ENCODE results near the gene CHD5. TPM values are rescaled to one million over a fixed set of nuclear protein-coding genes. Genes with fewer than 3 reads are reported as not detected.

CHD5 gene
- total RNA-seq, 1 donor from 2014 or later: 0.42 TPM

DNA sequence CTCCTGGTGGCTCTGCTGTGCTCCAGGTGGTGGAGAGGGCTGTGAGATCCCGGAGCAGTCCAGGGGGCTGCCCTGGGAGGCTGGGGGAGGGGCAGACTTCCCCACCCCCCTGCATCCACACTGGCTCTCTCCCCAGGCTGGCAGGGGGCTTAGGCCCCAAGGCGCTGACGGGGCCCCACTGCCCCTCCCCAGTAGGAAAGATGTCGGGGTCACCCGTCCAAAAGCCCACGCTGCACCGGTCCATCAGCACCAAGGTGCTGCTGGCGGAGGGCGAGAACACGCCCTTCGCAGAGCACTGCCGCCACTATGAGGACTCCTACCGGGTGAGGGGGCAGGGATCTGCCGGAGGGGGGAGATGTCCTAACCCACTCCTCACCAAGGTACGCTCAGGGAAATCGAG is 31.6 kb upstream of the CHD5 start:
- no peak for DNase-seq (ENCODE audit: low spot score)
- no peak for TF ChIP-seq CTCF (IDR thresholded peaks at IDR 0.05)
- H3K4me1 Mint-ChIP-seq (ENCODE audit: low read depth): peaks cover 21% of the 10 kb centered on the region
- H3K36me3 Mint-ChIP-seq (ENCODE audit: low read depth): peaks cover 11% of the 10 kb centered on the region
- H3K27me3 Mint-ChIP-seq (ENCODE audit: low read depth): no peaks in the 10 kb centered on the region
- H3K4me3 Mint-ChIP-seq (ENCODE audit: unreplicated experiment): no peak overlapping the region
- no peaks in the 10 kb centered on the region for H3K9me3 Mint-ChIP-seq (ENCODE audit: low read depth)
- H3K27ac Mint-ChIP-seq (ENCODE audit: unreplicated experiment): no peak overlapping the region

DNA sequence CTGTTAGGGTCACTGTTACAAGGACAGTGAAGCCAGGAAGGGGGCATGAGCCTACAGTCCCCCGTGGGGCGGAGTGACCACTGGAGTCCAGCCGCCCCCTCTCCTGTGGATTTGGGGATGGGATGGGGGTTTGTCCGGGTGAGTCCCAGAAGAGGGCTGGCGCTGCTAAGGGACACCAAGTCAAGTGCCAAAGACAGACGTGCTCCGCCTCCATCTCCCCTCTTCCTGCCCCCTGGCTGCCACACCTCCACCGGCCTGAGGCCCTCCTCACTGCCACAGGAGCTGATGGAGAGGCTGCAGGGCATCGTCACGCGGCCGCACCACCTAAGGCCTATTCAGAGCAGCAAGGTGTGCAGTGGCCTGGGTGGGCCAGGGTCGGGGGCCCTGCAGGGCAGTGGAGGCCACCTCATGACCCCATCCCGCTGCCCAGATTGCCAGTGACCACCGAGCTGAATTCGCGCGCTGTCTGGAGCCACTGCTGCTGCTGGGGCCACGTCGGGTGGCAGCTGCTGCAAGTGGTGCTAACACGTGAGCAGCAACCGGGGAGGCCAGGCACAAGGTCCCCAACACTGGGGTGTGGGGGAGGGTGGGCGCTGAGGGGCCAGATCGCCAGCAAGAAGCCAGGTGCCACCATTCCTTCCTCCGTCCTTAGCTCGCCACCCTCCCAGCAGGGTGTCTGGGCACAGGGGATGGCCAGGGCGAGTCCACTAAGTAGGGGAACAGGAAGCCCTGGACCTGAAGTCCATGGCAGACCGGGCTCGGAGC is 30.7 kb upstream of the CHD5 start:
- no peak for DNase-seq (ENCODE audit: low spot score)
- H3K27ac Mint-ChIP-seq (ENCODE audit: unreplicated experiment): no peak overlapping the region
- H3K4me1 Mint-ChIP-seq (ENCODE audit: low read depth): peaks cover 23% of the 10 kb centered on the region
- no peaks in the 10 kb centered on the region for H3K27me3 Mint-ChIP-seq (ENCODE audit: low read depth)
- no peak for TF ChIP-seq CTCF (IDR thresholded peaks at IDR 0.05)
- H3K36me3 Mint-ChIP-seq (ENCODE audit: low read depth): peaks cover 8% of the 10 kb centered on the region
- H3K4me3 Mint-ChIP-seq (ENCODE audit: unreplicated experiment): no peak overlapping the region
- H3K9me3 Mint-ChIP-seq (ENCODE audit: low read depth): no peaks in the 10 kb centered on the region

DNA sequence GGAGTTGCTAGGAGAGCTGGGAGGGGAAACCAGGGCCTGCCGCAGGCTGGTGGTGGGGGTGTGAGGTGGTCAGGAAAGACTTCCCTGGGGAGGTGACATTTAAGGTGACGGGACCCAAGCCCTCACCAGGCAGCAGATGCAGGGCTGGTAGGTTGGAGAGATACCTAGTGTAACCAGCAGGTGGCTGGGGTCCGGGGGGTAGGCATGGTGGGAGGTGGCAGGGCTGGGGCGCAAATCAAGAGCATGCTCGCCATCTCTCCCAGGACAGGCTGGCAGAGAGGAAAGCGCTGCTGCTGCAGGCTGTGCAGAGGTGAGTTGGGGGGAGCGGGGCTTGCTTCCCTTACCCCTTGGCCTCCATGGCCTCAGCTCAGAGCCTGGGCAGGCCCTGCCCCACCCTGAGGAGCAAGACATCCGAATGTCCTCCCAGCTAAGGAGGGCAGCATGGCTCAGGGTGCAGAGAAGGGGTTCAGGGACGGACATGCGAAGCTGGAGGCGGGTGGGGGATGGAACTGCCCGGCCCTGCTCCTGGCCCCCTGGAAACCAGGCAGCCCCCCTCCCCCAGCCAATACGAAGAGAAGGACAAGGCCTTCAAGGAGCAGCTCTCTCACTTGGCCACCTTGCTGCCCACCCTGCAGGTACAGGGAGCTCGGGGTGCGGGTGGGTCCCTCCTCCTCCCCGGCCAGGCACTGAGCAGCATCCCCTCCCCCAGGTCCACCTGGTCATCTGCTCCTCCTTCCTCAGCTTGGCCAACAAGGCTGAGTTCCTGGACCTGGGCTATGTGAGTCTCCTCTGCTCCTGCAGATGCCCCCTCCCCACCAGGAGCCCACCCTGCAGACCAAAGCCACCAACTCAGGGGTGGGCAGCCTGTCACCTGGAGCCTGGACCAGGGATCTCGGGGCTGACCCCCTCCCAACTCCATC is 29.8 kb upstream of the CHD5 start:
- Mint-ChIP-seq H3K9me3 (ENCODE audit: low read depth) (no peaks in the 10 kb centered on the region), H3K36me3 (ENCODE audit: low read depth) (peaks cover 4% of the 10 kb centered on the region), H3K27me3 (ENCODE audit: low read depth) (no peaks in the 10 kb centered on the region), H3K4me3 (ENCODE audit: unreplicated experiment) (peak overlapping the region; percentile 70), H3K4me1 (ENCODE audit: low read depth) (peaks cover 26% of the 10 kb centered on the region), H3K27ac (ENCODE audit: unreplicated experiment) (no peak overlapping the region)
- TF ChIP-seq CTCF (IDR thresholded peaks at IDR 0.05): no peak
- DNase-seq (ENCODE audit: low spot score): no peak

DNA sequence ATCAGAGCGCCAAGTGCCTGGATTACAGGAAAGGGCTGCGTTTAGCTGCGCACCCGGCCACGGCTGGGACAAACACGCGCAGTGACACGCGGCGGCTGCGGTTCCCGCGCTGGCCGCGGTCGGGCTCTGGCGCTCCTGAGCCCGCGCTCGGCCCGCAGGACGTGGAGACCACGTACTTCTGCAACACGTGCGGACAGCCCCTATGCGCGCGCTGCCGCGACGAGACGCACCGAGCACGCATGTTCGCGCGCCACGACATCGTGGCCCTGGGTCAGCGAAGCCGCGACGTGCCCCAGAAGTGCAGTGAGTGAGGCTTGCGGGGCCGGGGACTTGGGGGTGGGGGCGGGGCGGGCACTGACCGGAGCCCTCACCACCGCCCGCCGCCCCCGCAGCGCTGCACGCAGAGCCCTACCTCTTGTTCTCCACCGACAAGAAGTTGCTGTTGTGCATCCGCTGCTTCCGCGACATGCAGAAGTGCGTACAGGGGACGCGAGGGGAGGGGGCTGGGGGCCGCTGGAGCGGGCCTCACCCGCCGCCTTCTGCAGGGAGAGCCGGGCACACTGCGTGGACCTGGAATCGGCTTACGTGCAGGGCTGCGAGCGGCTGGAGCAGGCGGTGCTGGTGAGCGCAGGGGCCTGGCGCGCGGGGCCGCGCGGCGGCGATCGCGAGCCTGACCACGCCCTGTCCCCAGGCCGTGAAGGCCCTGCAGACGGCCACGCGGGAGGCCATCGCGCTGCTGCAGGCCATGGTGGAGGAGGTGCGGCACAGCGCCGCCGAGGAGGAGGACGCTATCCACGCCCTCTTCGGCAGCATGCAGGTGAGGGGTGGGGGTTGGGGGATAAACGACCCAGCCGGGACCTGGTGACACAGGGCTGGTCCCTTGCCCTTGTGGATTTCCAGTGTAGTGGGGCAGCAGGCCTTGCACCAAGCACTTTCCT is 28.9 kb upstream of the CHD5 start:
- peak; percentile 76 for TF ChIP-seq CTCF (IDR thresholded peaks at IDR 0.05)
- H3K27ac Mint-ChIP-seq (ENCODE audit: unreplicated experiment): no peak overlapping the region
- H3K9me3 Mint-ChIP-seq (ENCODE audit: low read depth): no peaks in the 10 kb centered on the region
- peaks cover 26% of the 10 kb centered on the region for H3K4me1 Mint-ChIP-seq (ENCODE audit: low read depth)
- no peak for DNase-seq (ENCODE audit: low spot score)
- H3K36me3 Mint-ChIP-seq (ENCODE audit: low read depth): peaks cover 3% of the 10 kb centered on the region
- H3K27me3 Mint-ChIP-seq (ENCODE audit: low read depth): no peaks in the 10 kb centered on the region
- peak overlapping the region; percentile 70 for H3K4me3 Mint-ChIP-seq (ENCODE audit: unreplicated experiment)

All from chondrocyte (in vitro differentiated cells).